HG03139 (cell line): Measurements from ENCODE around the gene KCNMB2.
"Not testable (repeated sequence)": the region's sequence is repeated elsewhere in the genome, so short reads cannot be mapped to it uniquely, and the experiment has no call there.

Experiments used
- ATAC-seq: cut with Tn5 transposase; IDR thresholded peaks from one replicate; pipeline ENCODE4 v1.9.1; 2021; ENCODE audit not compliant: unreplicated experiment

The KCNMB2 gene

DNA sequence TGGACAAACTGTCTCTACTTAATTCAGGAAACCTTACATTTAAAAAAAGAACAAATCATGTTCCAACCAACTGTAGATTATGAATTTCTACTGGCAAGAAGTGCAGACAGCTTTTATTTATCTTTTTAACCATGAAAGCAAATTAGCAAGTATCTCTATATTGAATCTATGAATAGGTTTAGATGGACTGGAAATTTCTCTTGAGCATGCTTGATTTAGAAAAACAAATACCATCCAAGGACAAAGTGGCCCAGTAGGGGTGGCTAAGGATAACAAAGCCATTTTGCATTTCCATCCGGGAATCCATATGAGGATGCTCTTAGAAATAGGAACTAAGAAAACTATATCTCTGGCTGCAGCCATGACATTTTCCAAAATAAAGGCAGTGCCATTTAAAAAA is 150.6 kb downstream of the KCNMB2 start:
- ATAC-seq: no peak

GRCh38 chr3:178690571-178690970 is 154.3 kb downstream of the KCNMB2 start:
- no peak for ATAC-seq

- ATAC-seq: no peak
These were observed 163.1 kb downstream of the KCNMB2 start for GRCh38 chr3:178699364-178699763.

GRCh38 chr3:178699810-178700209 is 163.6 kb downstream of the KCNMB2 start:
- no peak for ATAC-seq

- no peak for ATAC-seq
These were observed 167.2 kb downstream of the KCNMB2 start for GRCh38 chr3:178703268-178703975.

DNA sequence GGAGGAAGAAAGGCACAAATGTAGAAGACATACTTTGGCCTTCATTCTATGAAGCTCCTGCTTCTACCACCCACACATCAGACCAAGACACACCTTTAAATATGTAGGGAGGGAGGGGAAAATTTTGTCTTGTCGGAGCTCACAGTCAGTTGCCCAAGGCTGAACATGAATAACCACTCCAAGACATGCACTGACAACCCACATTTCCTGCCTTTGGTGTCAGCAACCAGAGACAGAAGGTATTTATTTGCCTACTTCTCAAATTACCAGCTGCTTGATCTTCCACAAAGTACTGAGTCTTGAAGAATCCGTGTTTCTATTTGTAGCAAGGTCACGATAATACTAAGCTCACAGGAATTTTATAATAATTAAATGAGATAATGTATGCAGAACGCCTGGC is 169.7 kb downstream of the KCNMB2 start:
- no peak for ATAC-seq

DNA sequence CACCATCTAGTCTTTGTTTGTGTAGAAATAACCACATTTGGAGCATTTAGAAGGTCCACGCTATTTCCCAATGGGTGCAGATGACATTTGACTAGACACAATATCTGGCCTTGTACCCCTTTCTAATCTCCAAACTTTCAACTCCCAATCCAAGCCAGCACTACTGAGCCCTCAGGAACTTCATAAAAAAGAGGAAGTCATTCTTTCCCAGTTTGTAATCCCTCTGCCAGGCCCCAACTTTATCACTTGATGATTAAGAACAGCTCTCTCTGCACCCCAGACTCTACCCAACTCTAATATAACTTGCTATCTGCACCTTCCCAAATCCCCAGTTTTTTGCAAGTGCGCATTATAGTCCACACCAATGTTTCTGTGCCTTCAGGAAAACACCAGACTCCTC is 170.2 kb downstream of the KCNMB2 start:
- ATAC-seq: no peak

DNA sequence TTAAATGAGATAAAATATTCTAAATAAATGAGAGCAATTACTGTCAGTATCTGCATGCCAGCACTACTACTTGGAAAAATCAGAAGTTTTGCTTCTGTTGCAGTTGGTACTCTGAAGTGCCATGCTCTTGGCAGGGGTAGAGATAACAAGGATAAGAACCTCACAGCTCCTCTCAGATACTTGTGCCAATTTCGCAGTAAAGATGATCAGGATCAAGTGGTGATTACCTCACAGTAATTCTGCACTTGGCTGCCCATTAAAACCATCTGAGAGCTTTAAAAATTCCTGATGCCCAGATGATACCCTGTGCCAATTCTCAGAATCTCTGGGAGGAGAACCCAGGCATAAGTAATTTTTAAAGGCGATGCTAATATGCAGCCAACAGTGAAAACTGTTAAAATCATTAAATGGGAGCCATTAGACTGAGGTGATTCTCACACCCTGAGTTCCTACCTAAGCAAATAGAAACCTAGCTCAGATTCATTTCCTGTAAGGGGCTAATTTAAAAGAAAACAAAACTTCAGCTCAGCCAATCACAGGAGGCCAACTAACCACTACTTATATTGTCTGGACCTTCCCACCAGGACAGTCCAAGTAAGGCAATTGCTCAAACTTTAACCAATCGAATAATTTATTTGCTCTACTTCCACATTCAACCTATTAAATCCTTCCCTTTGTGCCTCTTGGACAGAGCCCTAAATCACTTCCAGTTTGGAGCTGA is 171.2 kb downstream of the KCNMB2 start:
- peak; percentile 58 for ATAC-seq

GRCh38 chr3:178709051-178709450 is 172.8 kb downstream of the KCNMB2 start:
- ATAC-seq: no peak

DNA sequence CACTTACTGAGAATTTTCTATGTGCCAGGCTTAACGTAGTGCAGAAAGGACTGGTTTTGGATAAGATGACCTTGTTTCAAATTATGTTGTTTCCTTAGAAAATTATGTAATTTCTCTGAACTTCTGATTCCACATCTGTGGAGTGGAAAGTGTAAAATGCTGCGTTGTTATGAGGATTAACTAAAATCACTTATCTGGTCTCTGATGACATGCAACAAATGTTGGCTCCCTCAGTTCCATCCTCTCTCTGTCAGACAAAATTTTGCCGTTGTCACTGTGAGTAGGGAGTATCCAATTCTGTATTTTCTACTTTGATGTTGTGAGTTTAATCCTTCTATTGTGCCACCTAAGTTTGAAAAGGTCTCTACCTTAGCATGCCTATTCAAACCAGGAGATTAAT is 175.5 kb downstream of the KCNMB2 start:
- no peak for ATAC-seq

GRCh38 chr3:178712247-178712646 is 176.0 kb downstream of the KCNMB2 start:
- ATAC-seq: no peak

DNA sequence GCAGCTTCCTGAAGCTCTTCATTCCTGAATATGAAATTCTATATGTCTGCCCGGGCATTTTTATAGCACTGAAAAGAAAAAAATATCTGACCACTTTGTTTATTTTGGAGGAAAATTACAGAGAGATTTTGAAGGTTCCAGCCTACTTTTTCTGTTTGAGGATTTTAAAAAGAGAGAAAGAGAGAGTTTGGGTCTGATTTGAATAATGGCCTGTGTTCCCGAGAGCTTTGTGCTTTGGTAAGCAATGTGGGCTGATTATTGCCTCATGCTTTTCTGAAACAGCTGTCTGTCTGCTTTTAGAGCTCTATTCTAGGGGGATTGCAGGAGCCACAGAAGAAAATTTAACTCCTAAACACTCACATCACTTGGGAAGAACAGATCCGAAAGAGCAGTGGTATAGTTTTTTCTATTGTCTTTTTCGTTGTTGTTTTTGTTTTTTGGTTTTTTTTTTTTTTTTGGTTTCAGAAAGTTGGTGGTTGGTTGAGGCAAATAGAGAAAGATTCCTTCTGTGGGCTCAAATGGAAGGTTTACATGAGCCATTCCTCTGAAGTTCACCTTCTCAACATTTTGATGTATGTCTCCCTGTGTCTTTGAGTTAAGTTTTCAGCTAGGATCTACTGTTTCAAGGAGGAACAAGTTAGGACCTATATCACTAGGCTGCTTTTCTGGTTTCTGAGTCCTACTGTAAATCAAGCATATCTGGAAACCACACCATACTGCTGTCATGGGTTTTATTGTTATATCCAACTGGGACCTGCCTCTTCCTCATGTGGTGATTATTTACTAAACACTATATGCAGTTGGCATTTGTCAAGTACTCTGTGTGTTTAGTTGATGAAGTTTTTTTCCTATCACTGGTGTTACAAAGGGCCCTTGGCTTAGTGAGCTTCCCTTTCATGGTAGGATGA is 178.9 kb downstream of the KCNMB2 start:
- ATAC-seq: no peak

DNA sequence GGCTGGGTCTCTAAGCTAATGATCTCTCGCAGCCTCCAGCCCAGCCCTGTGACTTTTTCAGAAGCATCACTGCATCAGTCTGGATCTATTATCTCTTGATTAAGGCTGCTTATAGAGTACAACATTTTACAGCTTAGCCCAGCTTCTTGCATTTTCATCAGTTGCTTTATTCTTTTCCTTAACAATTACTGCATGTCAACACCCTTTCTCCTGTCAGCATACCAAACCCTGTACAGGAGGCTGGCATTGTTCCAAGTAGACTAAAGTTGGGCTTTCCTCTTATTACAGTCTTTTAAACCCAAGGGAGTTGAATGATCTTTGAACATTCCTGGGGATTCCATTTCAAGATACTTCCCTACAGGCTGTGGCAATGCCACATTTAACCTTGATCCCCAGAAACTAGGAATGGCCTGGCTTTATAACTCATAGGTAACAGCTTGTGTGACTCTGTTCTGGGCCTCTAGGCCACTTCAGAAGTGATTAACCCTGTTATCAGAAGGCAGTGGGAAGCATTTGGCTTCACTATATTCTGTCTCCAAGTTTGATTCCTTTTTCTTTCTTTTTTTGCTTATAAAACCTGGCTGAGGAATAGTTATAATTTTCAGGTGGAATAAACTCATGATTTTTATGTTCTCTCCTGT is 182.9 kb downstream of the KCNMB2 start:
- no peak for ATAC-seq

DNA sequence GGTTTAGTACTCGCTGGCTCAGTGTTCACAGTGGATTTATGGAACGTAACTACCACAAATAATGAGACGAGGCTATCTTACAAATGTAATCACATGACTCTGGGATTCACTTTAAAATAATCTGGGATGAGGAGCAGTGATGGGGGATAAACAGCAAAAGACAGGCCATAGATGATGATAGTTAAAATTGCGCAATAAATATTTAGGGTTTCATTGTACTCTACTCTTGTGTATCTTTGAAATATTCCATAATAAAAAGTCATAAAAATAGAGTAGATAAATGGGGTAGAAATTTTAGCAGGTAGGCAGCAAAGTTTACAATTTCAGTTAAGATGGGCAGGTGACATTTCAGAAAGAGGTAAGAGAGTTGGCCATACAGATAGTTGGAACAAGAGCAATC is 196.6 kb downstream of the KCNMB2 start:
- ATAC-seq: no peak

DNA sequence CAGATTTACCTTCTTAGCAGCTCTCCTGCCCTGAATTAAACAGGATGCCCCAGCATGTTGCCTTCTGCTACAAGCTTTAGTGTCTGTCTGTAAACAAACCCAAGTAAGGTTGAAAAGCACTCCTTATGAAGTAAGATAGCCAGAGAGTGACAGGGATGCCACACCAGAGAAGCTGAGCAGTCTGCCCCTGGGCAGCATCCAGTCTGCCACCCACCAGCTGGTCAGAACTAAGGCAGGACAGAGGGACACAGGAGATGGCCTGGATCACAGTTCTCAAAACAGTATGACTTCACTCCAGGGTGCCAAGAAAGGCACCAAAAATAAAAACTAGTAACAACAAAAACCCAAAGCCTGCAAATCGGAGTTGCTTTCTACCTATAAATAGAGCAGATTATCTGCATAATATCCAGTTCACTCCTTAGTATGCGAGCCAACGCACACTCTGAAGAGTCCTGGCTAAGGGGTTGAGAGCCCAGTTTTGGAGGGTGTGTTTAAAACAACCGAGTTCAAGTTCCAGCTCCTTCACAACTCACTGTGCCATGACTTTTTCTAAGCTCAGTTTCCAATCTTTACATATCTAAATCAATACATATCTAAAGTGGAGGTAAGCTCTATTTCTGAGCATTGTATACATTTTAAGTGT is 198.9 kb downstream of the KCNMB2 start:
- no peak for ATAC-seq

- ATAC-seq: no peak
These were observed 200.1 kb downstream of the KCNMB2 start for GRCh38 chr3:178736300-178736699.

GRCh38 chr3:178739720-178740119 is 203.5 kb downstream of the KCNMB2 start:
- no peak for ATAC-seq

GRCh38 chr3:178741020-178741419 is 204.8 kb downstream of the KCNMB2 start:
- ATAC-seq: no peak

DNA sequence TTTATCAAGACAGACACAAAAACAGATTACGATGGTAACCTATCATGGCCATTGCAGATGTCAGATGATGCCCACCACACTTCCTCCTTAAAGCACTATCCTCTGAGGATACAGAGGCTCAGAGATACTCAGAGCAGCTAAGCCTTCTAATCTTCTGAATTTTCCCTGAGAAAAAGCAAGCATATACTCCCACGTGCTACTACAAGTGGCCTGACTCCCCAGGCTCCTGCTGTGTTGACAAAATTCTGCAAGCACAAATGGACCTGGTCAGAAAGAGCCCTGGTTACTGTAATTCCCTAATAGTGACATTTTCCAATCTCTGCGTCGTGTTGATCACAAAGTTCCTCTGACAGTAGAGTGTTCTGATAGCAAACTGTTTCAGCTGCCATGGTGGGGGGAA is 207.1 kb downstream of the KCNMB2 start:
- ATAC-seq: no peak

GRCh38 chr3:178745861-178746655 is 209.8 kb downstream of the KCNMB2 start:
- ATAC-seq: not testable (repeated sequence)
